Stomach (tissue), 4 donors: ENCODE results near the gene KCTD5.

Experiments
- CTCF ChIP-seq, 7 experiments: fragments of 450-650 bp in 4 of 7; fragments of 200-600 bp in 3 of 7; sonication (generic) in 3 of 7; IDR thresholded peaks; one replicate each; pipeline ENCODE4 v1.5.1; 2016 to 2019; ENCODE audit warnings: antibody characterized with exemption in 7 of 7, control low read depth in 2 of 7, mild to moderate bottlenecking in 1 of 7
- EP300 ChIP-seq: sonication (generic); formaldehyde crosslinking; IDR thresholded peaks from one replicate; pipeline ENCODE4 v1.6.1; 2017; ENCODE audit warnings: antibody characterized with exemption
- POLR2A ChIP-seq, 4 donors: fragments of 450-650 bp; IDR thresholded peaks; one replicate each; pipeline ENCODE4 v1.6.1; 2016; ENCODE audit warnings: antibody characterized with exemption in 4 of 4, control low read depth in 2 of 4, mild to moderate bottlenecking in 1 of 4, moderate library complexity in 1 of 4

DNA sequence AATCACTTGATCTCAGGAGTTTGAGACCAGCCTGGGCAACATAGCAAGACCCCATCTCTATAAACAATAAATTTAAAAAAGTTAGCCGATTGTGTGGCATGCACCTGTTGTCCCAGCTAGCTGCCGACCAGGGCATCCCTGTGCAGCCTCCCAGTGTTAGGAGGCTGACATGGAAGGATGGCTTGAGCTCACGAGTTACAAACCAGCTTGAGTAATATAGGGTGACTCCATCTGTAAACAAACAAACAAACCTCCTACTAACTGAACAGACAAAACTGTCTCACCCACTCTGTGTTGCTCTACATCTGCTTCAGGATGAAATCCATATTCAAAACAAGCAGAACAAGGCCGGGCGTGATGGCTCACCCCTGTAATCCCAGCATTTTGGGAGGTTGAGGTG, 44.6 kb downstream of the KCTD5 start:
- TF ChIP-seq CTCF (IDR thresholded peaks at IDR 0.05), result no peak
- TF ChIP-seq POLR2A (IDR thresholded peaks at IDR 0.05), result no peak
- TF ChIP-seq EP300, result no peak
